Right cardiac atrium (tissue), 5 donors: ENCODE results near the gene SVIL. TPM values are rescaled to one million over a fixed set of nuclear protein-coding genes. Genes with fewer than 3 reads are reported as not detected.
"Not testable (repeated sequence)": the region's sequence is repeated elsewhere in the genome, so short reads cannot be mapped to it uniquely, and the experiment has no call there.

ENCODE experiments used
- ATAC-seq, 2 donors: fragments of 200-7000 bp; cut with Tn5 transposase; one replicate each; pipeline versions ENCODE4 v1.8.0 to v1.9.1; 2020; ENCODE audit warnings: moderate library complexity in 2 of 2, mild to moderate bottlenecking in 1 of 2
- DNase-seq, 3 donors: peaks; one replicate each; pipeline ENCODE4 v3.0.0-alpha.2; 2020
- H3K27ac ChIP-seq: one replicate; pipeline ENCODE4 v1.5.1; 2013; ENCODE audit warnings: mild to moderate bottlenecking, low read length, control low read depth, moderate library complexity
- H3K27me3 ChIP-seq: one replicate; pipeline ENCODE4 v1.6.1; 2013; ENCODE audit not compliant: control insufficient read depth, insufficient read depth
- H3K4me1 ChIP-seq: one replicate; pipeline ENCODE4 v1.6.1; 2013; ENCODE audit warnings: low read length; ENCODE audit not compliant: control insufficient read depth, insufficient read depth
- H3K4me3 ChIP-seq: one replicate; pipeline ENCODE4 v1.5.1; 2013; ENCODE audit warnings: low read length, control low read depth
- H3K9me3 ChIP-seq: one replicate; pipeline ENCODE4 v1.6.1; 2013; ENCODE audit warnings: low read length; ENCODE audit not compliant: control insufficient read depth
- WGBS: extraction: QIAGEN DNeasy Blood & Tissue Kit; methylation state at CpG from one replicate; pipeline ENCODE4 v1.1.7; 2013; 5-methylcytosine and 5-hydroxymethylcytosine counted together
- intact Hi-C, 4 donors: fragments of 100-400 bp; cut with DNase I; formaldehyde crosslinking; loops; one replicate each; pipeline versions ENCODE4 v1.11.0 to v1.14.0; 2022 to 2023
- polyA plus RNA-seq: library from polyadenylated mRNA; stranded (reverse); fragments of 200-250 nt; gene quantifications from one replicate; pipeline ENCODE4 v1.2.3, GENCODE V29; 2013
- total RNA-seq, 4 donors: library from RNA; stranded (reverse); fragmentation: NEBNext Ultra II Directional; extraction: Animal tissue kit (Norgen Biotek cat#: 25700); gene quantifications; one replicate each; pipeline ENCODE4 v1.2.1, GENCODE V29; 2021
- donor health status: healthy with polysubstance abuse.
- donor health status: DM: no; HTN: yes; CAD: no.
- donor health status: DM: no; HTN: no; CAD: no.
- donor health status: DM: no; HTN: yes; CAD: no; lungs with severe emphysema.
- donor health status: DM: yes; HTN: yes; CAD: no.

The SVIL gene
- total and polyA plus RNA-seq, 5 donors: 106 to 374 (median 265) TPM

- H3K4me3 ChIP-seq, H3K27me3 ChIP-seq, H3K9me3 ChIP-seq, H3K4me1 ChIP-seq: not testable (repeated sequence)
- ATAC-seq (peak; percentile 71 to 81), DNase-seq (peak; percentile 55 to 82 (median 78))
- WGBS: 35% methylated on average over 14 of the region's 15 CpGs
- H3K27ac ChIP-seq: peak overlapping the region; percentile 64
- intact Hi-C loops: loop anchor here in 1 of 4 donors (10.0 kb wide), 1 partner anchor 62 kb away; no protein-coding TSS in a partner anchor
Observed at GRCh38 chr10:29587102-29587749, 47.5 kb downstream of the SVIL start.

DNA sequence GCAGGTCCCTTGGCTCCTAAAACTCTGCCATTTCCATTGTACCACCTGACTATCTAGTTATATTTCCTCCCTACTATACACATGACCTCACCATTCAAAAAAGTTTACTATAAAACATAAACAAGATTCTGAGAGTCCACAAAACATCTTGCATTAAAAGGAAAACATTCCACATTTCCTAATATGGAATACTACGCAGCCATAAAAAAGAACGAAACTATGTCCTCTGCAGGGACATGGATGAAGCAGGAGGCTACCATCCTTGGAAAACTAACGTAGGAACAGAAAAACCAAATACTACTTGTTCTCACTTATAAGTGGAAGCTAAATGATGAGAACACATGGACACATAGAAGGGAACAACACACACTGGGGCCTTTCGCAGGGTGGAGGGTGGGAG is 48.3 kb downstream of the SVIL start:
- intact Hi-C loops: loop anchor here in 1 of 4 donors (10.0 kb wide), 1 partner anchor 62 kb away; no protein-coding TSS in a partner anchor
- Histone ChIP-seq H3K9me3 (no peaks in the 10 kb centered on the region), H3K27ac (peak overlapping the region; percentile 43), H3K27me3 (no peaks in the 10 kb centered on the region), H3K4me3 (no peak overlapping the region), H3K4me1 (peaks cover 5% of the 10 kb centered on the region)
- WGBS: 92% methylated on average over 4 of the region's 4 CpGs
- no peak for DNase-seq
- no peak for ATAC-seq

GRCh38 chr10:29585488-29585976 is 49.2 kb downstream of the SVIL start:
- H3K4me1 ChIP-seq: peaks cover 5% of the 10 kb centered on the region
- ATAC-seq (peak; percentile 29 to 30), DNase-seq (peak; percentile 42 to 70 (median 62))
- no peaks in the 10 kb centered on the region for H3K9me3 ChIP-seq
- WGBS: 57% methylated on average over 18 of the region's 18 CpGs
- H3K27me3 ChIP-seq: no peaks in the 10 kb centered on the region
- H3K27ac ChIP-seq: peak overlapping the region; percentile 85
- H3K4me3 ChIP-seq: no peak overlapping the region
- intact Hi-C loops: loop anchor here in 1 of 4 donors (10.0 kb wide), 1 partner anchor 61 kb away; no protein-coding TSS in a partner anchor

DNA sequence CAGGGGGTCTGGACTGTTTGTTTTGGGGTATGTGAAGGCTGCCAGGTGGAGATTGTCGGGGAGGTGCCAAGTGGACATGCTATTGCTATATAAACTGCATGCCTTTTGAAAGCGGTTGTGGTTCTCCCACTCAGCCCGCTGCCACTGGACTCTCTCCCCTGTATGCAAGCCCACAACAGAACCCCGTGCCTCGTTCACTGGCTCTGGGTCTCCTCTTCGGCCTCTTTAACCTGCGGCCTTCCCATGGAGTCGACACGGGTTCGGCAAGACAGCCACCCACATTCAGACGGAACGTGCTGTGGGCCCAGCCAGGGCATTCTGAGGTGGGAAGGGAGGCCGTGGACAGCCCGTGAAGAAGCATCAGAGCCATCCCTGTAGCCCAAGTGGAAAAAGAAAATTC is 50.3 kb downstream of the SVIL start:
- peak in 1 of 3 donors; percentile 44 for DNase-seq
- Histone ChIP-seq H3K4me1 (peaks cover 5% of the 10 kb centered on the region), H3K4me3 (no peak overlapping the region), H3K27ac (peak overlapping the region; percentile 45), H3K27me3 (no peaks in the 10 kb centered on the region), H3K9me3 (no peaks in the 10 kb centered on the region)
- no peak for ATAC-seq
- intact Hi-C loops: loop anchor here in 1 of 4 donors (10.0 kb wide), 1 partner anchor 60 kb away; no protein-coding TSS in a partner anchor
- 83% methylated on average over 14 of the region's 14 CpGs for WGBS

- intact Hi-C loops: loop anchor here in 1 of 4 donors (10.0 kb wide), 1 partner anchor 59 kb away; no protein-coding TSS in a partner anchor
- peaks cover 5% of the 10 kb centered on the region for H3K4me1 ChIP-seq
- no peaks in the 10 kb centered on the region for H3K9me3 ChIP-seq
- ATAC-seq (no peak), DNase-seq (no peak)
- 78% methylated on average over 9 of the region's 9 CpGs for WGBS
- no peak overlapping the region for H3K27ac ChIP-seq
- no peaks in the 10 kb centered on the region for H3K27me3 ChIP-seq
- no peak overlapping the region for H3K4me3 ChIP-seq
Observed at GRCh38 chr10:29583674-29584073, 51.1 kb downstream of the SVIL start.

- not testable (repeated sequence) for H3K27ac ChIP-seq, DNase-seq, H3K4me3 ChIP-seq, ATAC-seq, H3K4me1 ChIP-seq, H3K9me3 ChIP-seq, H3K27me3 ChIP-seq
- WGBS: 60% methylated on average over 5 of the region's 5 CpGs
- intact Hi-C loops: loop anchor here in 1 of 4 donors (10.0 kb wide), 1 partner anchor 58 kb away; no protein-coding TSS in a partner anchor
Observed at GRCh38 chr10:29582769-29583168, 52.0 kb downstream of the SVIL start.

GRCh38 chr10:29579455-29579970 is 55.3 kb downstream of the SVIL start:
- H3K9me3 ChIP-seq: no peaks in the 10 kb centered on the region
- DNase-seq (no peak), ATAC-seq (no peak)
- H3K27ac ChIP-seq: peak overlapping the region; percentile 23
- 79% methylated on average over 12 of the region's 12 CpGs for WGBS
- H3K4me3 ChIP-seq: no peak overlapping the region
- H3K4me1 ChIP-seq: peaks cover 1% of the 10 kb centered on the region
- H3K27me3 ChIP-seq: no peaks in the 10 kb centered on the region
- intact Hi-C loops: no loop called here

- no peaks in the 10 kb centered on the region for H3K9me3 ChIP-seq
- ATAC-seq (no peak), DNase-seq (no peak)
- no peaks in the 10 kb centered on the region for H3K27me3 ChIP-seq
- intact Hi-C loops: no loop called here
- whole genome bisulfite sequencing: 85% methylated on average over 3 of the region's 3 CpGs
- H3K4me1 ChIP-seq: no peaks in the 10 kb centered on the region
- no peak overlapping the region for H3K4me3 ChIP-seq
- no peak overlapping the region for H3K27ac ChIP-seq
Observed at GRCh38 chr10:29578457-29578856, 56.3 kb downstream of the SVIL start.

- Histone ChIP-seq H3K9me3 (no peaks in the 10 kb centered on the region), H3K4me1 (no peaks in the 10 kb centered on the region), H3K4me3 (no peak overlapping the region), H3K27ac (peak overlapping the region; percentile 26), H3K27me3 (no peaks in the 10 kb centered on the region)
- DNase-seq (no peak), ATAC-seq (no peak)
- 89% methylated on average over 8 of the region's 8 CpGs for WGBS
- intact Hi-C loops: no loop called here
Observed at GRCh38 chr10:29576681-29577080, 58.1 kb downstream of the SVIL start.

GRCh38 chr10:29575098-29575455 is 59.7 kb downstream of the SVIL start:
- Histone ChIP-seq H3K27me3 (no peaks in the 10 kb centered on the region), H3K9me3 (no peaks in the 10 kb centered on the region), H3K4me1 (no peaks in the 10 kb centered on the region), H3K4me3 (no peak overlapping the region), H3K27ac (no peak overlapping the region)
- ATAC-seq: no peak
- 96% methylated on average over 2 of the region's 2 CpGs for WGBS
- intact Hi-C loops: no loop called here
- DNase-seq: no peak
